Lower leg skin (tissue), 4 donors: Measurements from ENCODE around the gene MTF1. TPM values are rescaled to one million over a fixed set of nuclear protein-coding genes. Genes with fewer than 3 reads are reported as not detected.

Experiments
- DNase-seq, 2 donors: peaks; one replicate each; pipeline ENCODE4 v3.0.0-alpha.2; 2019; ENCODE audit warnings: low spot score in 2 of 2
- H3K4me3 ChIP-seq: fragments of 200-600 bp; sonication (generic); 2 replicates; pipeline ENCODE4 v1.5.1; 2017; ENCODE audit warnings: mild to moderate bottlenecking, low read depth; ENCODE audit not compliant: poor library complexity, severe bottlenecking
- CTCF ChIP-seq, 3 donors: fragments of 450-650 bp; IDR thresholded peaks; one replicate each; pipeline ENCODE4 v1.5.1; 2016; ENCODE audit warnings: antibody characterized with exemption in 3 of 3, mild to moderate bottlenecking in 3 of 3, moderate library complexity in 2 of 3
- POLR2A ChIP-seq, 2 donors: fragments of 450-650 bp; IDR thresholded peaks; one replicate each; pipeline ENCODE4 v1.6.1; 2016 to 2017; ENCODE audit warnings: antibody characterized with exemption in 2 of 2, mild to moderate bottlenecking in 1 of 2, moderate library complexity in 1 of 2
- WGBS, 2 donors: methylation state at CpG; one replicate each; pipeline ENCODE4 v1.1.5; 2018; 5-methylcytosine and 5-hydroxymethylcytosine counted together
- intact Hi-C: fragments of 100-400 bp; cut with DNase I; formaldehyde crosslinking; loops from one replicate; pipeline ENCODE4 v1.15.0; 2023; ENCODE audit warnings: low total_unique reads
- total RNA-seq, 4 donors: library from RNA; depleted of rRNA; stranded (reverse); fragments of >200 nt; gene quantifications; one replicate each; pipeline ENCODE4 v1.1.0, GENCODE V29; 2016

The MTF1 gene
- total RNA-seq, 4 donors from 2014 or later = 6.7 to 9.6 (median 7.7) TPM

- DNase-seq = no peak
- intact Hi-C loops = no loop called here
- no peak overlapping the region for H3K4me3 ChIP-seq
- 13 to 15% methylated on average over 21 to 30 of the region's 59 CpGs for WGBS, 2 donors
- TF ChIP-seq POLR2A (IDR thresholded peaks at IDR 0.05) = no peak
- TF ChIP-seq CTCF (IDR thresholded peaks at IDR 0.05) = no peak
Observed at GRCh38 chr1:37794372-37795339, 64.7 kb downstream of the MTF1 start.

- WGBS, 2 donors = 0% methylated on average over 48 of the region's 82 CpGs; no CpG with 5 or more reads in 1 of the 2 donors
- intact Hi-C loops = no loop called here
- DNase-seq = no peak
- TF ChIP-seq POLR2A (IDR thresholded peaks at IDR 0.05) = no peak
- no peak for TF ChIP-seq CTCF (IDR thresholded peaks at IDR 0.05)
- H3K4me3 ChIP-seq = peak within 1 kb of the TSS; percentile 27
Observed at GRCh38 chr1:37793773-37794371, 65.5 kb downstream of the MTF1 start, which contains the start of gene MANEAL. MANEAL (plus strand) TSS chr1:37793847; CDS start chr1:37794183, 336 bp downstream.

GRCh38 chr1:37792943-37793686 lies 66.3 kb downstream of the MTF1 start:
- DNase-seq = no peak
- WGBS, 2 donors = 33 to 45% methylated on average over 25 to 34 of the region's 36 CpGs
- TF ChIP-seq CTCF (IDR thresholded peaks at IDR 0.05) = no peak
- no peak for TF ChIP-seq POLR2A (IDR thresholded peaks at IDR 0.05)

GRCh38 chr1:37782491-37782890 lies 76.9 kb downstream of the MTF1 start:
- no peak for TF ChIP-seq POLR2A (IDR thresholded peaks at IDR 0.05)
- no peak for TF ChIP-seq CTCF (IDR thresholded peaks at IDR 0.05)
- intact Hi-C loops = no loop called here
- WGBS, 2 donors = 79 to 82% methylated on average over 17 of the region's 17 CpGs

More at GRCh38 chr1:37792943-37793686, 66.3 kb downstream of the MTF1 start:
- intact Hi-C loops = no loop called here
- no peak overlapping the region for H3K4me3 ChIP-seq

GRCh38 chr1:37778654-37779053 lies 80.7 kb downstream of the MTF1 start:
- intact Hi-C loops = no loop called here
- WGBS, 2 donors = 78 to 81% methylated on average over 3 of the region's 3 CpGs
- no peak overlapping the region for H3K4me3 ChIP-seq
- no peak for DNase-seq
- TF ChIP-seq POLR2A (IDR thresholded peaks at IDR 0.05) = no peak
- no peak for TF ChIP-seq CTCF (IDR thresholded peaks at IDR 0.05)

More at GRCh38 chr1:37782491-37782890, 76.9 kb downstream of the MTF1 start:
- H3K4me3 ChIP-seq = no peak overlapping the region
- DNase-seq = peak in 1 of 2 donors; percentile 70
